Liver (tissue), 9 donors: ENCODE measurements around the gene GLT6D1. TPM values are rescaled to one million over a fixed set of nuclear protein-coding genes. Genes with fewer than 3 reads are reported as not detected.

Experiments used
- DNase-seq: peaks from one replicate; pipeline ENCODE4 v3.0.0-alpha.2; 2017; ENCODE audit warnings: low spot score
- H3K27ac ChIP-seq, 2 donors: one replicate each; pipeline ENCODE4 v1.7.0; 2013; ENCODE audit warnings: inconsistent platforms in 2 of 2, low read length in 2 of 2, control low read depth in 1 of 2, low read depth in 1 of 2, mild to moderate bottlenecking in 1 of 2
- H3K27me3 ChIP-seq, 4 donors: one replicate each; pipeline versions ENCODE4 v1.6.1 to v1.7.0; 2013; ENCODE audit warnings: low read length in 3 of 4, inconsistent platforms in 1 of 4, mild to moderate bottlenecking in 1 of 4, moderate library complexity in 1 of 4; ENCODE audit not compliant: control insufficient read depth in 4 of 4, insufficient read depth in 4 of 4
- H3K36me3 ChIP-seq, 4 donors: one replicate each; pipeline versions ENCODE4 v1.6.1 to v1.7.0; 2013; ENCODE audit warnings: low read length in 3 of 4, mild to moderate bottlenecking in 3 of 4, low read depth in 1 of 4, moderate library complexity in 1 of 4; ENCODE audit not compliant: control insufficient read depth in 4 of 4, insufficient read depth in 3 of 4
- H3K4me1 ChIP-seq, 4 donors: one replicate each; pipeline versions ENCODE4 v1.6.1 to v1.7.0; 2013; ENCODE audit warnings: low read length in 3 of 4, mild to moderate bottlenecking in 3 of 4, moderate library complexity in 1 of 4; ENCODE audit not compliant: control insufficient read depth in 4 of 4, insufficient read depth in 4 of 4
- H3K4me3 ChIP-seq, 3 donors: one replicate each; pipeline versions ENCODE4 v1.6.1 to v1.7.0; 2013; ENCODE audit warnings: low read length in 3 of 3, control low read depth in 1 of 3, low read depth in 1 of 3, mild to moderate bottlenecking in 1 of 3
- H3K9ac ChIP-seq, 2 donors: one replicate each; pipeline ENCODE4 v1.7.0; 2013; ENCODE audit warnings: low read length in 2 of 2, mild to moderate bottlenecking in 2 of 2, moderate library complexity in 2 of 2, control low read depth in 1 of 2, low read depth in 1 of 2
- H3K9me3 ChIP-seq, 4 donors: one replicate each; pipeline versions ENCODE4 v1.6.1 to v1.7.0; 2013; ENCODE audit warnings: low read length in 3 of 4; ENCODE audit not compliant: control insufficient read depth in 4 of 4
- EGR1 ChIP-seq, 2 donors: IDR thresholded peaks; 2 replicates each; pipeline ENCODE4 v1.6.1; 2016 to 2018; ENCODE audit warnings: antibody characterized with exemption in 2 of 2, low read depth in 2 of 2
- FOXA1 ChIP-seq: IDR thresholded peaks from 2 replicates; pipeline ENCODE4 v1.6.1; 2016; ENCODE audit warnings: antibody characterized with exemption
- FOXA2 ChIP-seq: IDR thresholded peaks from 2 replicates; pipeline ENCODE4 v1.6.1; 2016; ENCODE audit warnings: antibody characterized with exemption
- GABPA ChIP-seq, 2 donors: IDR thresholded peaks in 1 of 2; conservative IDR thresholded peaks in 1 of 2; 2 replicates each; pipeline ENCODE4 v1.6.1; 2016; ENCODE audit warnings: antibody characterized with exemption in 2 of 2, mild to moderate bottlenecking in 1 of 2, moderate library complexity in 1 of 2
- HNF4G ChIP-seq: IDR thresholded peaks from 2 replicates; pipeline ENCODE4 v1.6.1; 2016; ENCODE audit warnings: antibody characterized with exemption
- NR2F2 ChIP-seq: IDR thresholded peaks from 2 replicates; pipeline ENCODE4 v1.6.1; 2016; ENCODE audit warnings: antibody characterized with exemption
- RAD21 ChIP-seq, 2 donors: IDR thresholded peaks; 2 replicates each; pipeline ENCODE4 v1.6.1; 2016; ENCODE audit warnings: antibody characterized with exemption in 2 of 2, mild to moderate bottlenecking in 2 of 2
- REST ChIP-seq: IDR thresholded peaks from 2 replicates; pipeline ENCODE4 v1.6.1; 2016; ENCODE audit warnings: antibody characterized with exemption, mild to moderate bottlenecking
- RXRA ChIP-seq, 2 donors: IDR thresholded peaks; 2 replicates each; pipeline ENCODE4 v1.6.1; 2017 to 2018; ENCODE audit warnings: antibody characterized with exemption in 2 of 2, mild to moderate bottlenecking in 1 of 2
- SP1 ChIP-seq: IDR thresholded peaks from 2 replicates; pipeline ENCODE4 v1.6.1; 2018; ENCODE audit warnings: antibody characterized with exemption, mild to moderate bottlenecking
- YY1 ChIP-seq: IDR thresholded peaks from 2 replicates; pipeline ENCODE4 v1.6.1; 2016; ENCODE audit warnings: antibody characterized with exemption, mild to moderate bottlenecking
- WGBS: extraction: QIAGEN DNeasy Blood & Tissue Kit; methylation state at CpG from one replicate; pipeline ENCODE4 v1.1.7; 2013; 5-methylcytosine and 5-hydroxymethylcytosine counted together
- polyA plus RNA-seq, 2 donors: library from polyadenylated mRNA; stranded (reverse) in 1 of 2; unstranded in 1 of 2; fragments of 200-250 nt in 1 of 2; fragments of >200 nt in 1 of 2; fragmentation: Nextera tagmentation in 1 of 2; extraction: Ambion mirVana in 1 of 2; gene quantifications; one replicate each; pipeline versions ENCODE4 v1.2.1 to v1.2.3, GENCODE V29; 2013 to 2015
- total RNA-seq, 2 donors: library from RNA; depleted of rRNA; stranded (reverse); fragments of >200 nt; gene quantifications; one replicate each; pipeline ENCODE4 v1.2.3, GENCODE V29; 2014
- TF ChIP-seq, protein P1 (sequence below): IDR thresholded peaks from 2 replicates; pipeline ENCODE4 v1.6.1; 2016; ENCODE audit warnings: antibody characterized with exemption
- TF ChIP-seq, protein P2 (sequence below): fragments of 150-350 bp; IDR thresholded peaks from 2 replicates; pipeline ENCODE4 v1.5.1; 2017; ENCODE audit warnings: improper control_type of control experiment, low read depth, low read length; ENCODE audit not compliant: missing input control
- TF ChIP-seq, protein P3 (sequence below): IDR thresholded peaks from 2 replicates; pipeline ENCODE4 v1.6.1; 2016; ENCODE audit warnings: antibody characterized with exemption
- TF ChIP-seq, protein P4 (sequence below): IDR thresholded peaks from 2 replicates; pipeline ENCODE4 v1.6.1; 2016; ENCODE audit warnings: antibody characterized with exemption
- donor health status: healthy.
- donor health status: healthy.
- donor health status: healthy.
- donor health status: healthy.
- donor health status: healthy.

The GLT6D1 gene
- total and polyA plus RNA-seq, 4 donors, result not detected

GRCh38 chr9:135616619-135617537 lies 22.5 kb downstream of the GLT6D1 start:
- Histone ChIP-seq H3K27me3 (peaks cover 0 to 3% (median 0%) of the 10 kb centered on the region in 4 donors), H3K36me3 (no peaks in the 10 kb centered on the region), H3K4me3 (no peak overlapping the region), H3K27ac (no peak overlapping the region), H3K4me1 (no peaks in the 10 kb centered on the region), H3K9me3 (no peaks in the 10 kb centered on the region), H3K9ac (no peak overlapping the region)
- no peak for TF ChIP-seq HNF4G
- TF ChIP-seq, protein P1, sequence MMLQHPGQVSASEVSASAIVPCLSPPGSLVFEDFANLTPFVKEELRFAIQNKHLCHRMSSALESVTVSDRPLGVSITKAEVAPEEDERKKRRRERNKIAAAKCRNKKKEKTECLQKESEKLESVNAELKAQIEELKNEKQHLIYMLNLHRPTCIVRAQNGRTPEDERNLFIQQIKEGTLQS, result no peak
- TF ChIP-seq RAD21 (IDR thresholded peaks at IDR 0.05), result no peak
- TF ChIP-seq RXRA (IDR thresholded peaks at IDR 0.05), result no peak
- TF ChIP-seq, protein P2, sequence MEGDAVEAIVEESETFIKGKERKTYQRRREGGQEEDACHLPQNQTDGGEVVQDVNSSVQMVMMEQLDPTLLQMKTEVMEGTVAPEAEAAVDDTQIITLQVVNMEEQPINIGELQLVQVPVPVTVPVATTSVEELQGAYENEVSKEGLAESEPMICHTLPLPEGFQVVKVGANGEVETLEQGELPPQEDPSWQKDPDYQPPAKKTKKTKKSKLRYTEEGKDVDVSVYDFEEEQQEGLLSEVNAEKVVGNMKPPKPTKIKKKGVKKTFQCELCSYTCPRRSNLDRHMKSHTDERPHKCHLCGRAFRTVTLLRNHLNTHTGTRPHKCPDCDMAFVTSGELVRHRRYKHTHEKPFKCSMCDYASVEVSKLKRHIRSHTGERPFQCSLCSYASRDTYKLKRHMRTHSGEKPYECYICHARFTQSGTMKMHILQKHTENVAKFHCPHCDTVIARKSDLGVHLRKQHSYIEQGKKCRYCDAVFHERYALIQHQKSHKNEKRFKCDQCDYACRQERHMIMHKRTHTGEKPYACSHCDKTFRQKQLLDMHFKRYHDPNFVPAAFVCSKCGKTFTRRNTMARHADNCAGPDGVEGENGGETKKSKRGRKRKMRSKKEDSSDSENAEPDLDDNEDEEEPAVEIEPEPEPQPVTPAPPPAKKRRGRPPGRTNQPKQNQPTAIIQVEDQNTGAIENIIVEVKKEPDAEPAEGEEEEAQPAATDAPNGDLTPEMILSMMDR, result no peak
- no peak for TF ChIP-seq GABPA (IDR thresholded peaks at IDR 0.05 in 1 of 2, conservative IDR thresholded peaks at IDR 0.05 in 1 of 2)
- TF ChIP-seq, protein P3, sequence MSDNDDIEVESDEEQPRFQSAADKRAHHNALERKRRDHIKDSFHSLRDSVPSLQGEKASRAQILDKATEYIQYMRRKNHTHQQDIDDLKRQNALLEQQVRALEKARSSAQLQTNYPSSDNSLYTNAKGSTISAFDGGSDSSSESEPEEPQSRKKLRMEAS, result no peak
- TF ChIP-seq EGR1 (IDR thresholded peaks at IDR 0.05; ENCODE audit: low read depth in 2 of 2), result no peak
- no peak for TF ChIP-seq FOXA2
- TF ChIP-seq SP1, result no peak
- no peak for TF ChIP-seq NR2F2
- TF ChIP-seq, protein P4, sequence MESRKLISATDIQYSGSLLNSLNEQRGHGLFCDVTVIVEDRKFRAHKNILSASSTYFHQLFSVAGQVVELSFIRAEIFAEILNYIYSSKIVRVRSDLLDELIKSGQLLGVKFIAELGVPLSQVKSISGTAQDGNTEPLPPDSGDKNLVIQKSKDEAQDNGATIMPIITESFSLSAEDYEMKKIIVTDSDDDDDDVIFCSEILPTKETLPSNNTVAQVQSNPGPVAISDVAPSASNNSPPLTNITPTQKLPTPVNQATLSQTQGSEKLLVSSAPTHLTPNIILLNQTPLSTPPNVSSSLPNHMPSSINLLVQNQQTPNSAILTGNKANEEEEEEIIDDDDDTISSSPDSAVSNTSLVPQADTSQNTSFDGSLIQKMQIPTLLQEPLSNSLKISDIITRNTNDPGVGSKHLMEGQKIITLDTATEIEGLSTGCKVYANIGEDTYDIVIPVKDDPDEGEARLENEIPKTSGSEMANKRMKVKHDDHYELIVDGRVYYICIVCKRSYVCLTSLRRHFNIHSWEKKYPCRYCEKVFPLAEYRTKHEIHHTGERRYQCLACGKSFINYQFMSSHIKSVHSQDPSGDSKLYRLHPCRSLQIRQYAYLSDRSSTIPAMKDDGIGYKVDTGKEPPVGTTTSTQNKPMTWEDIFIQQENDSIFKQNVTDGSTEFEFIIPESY, result no peak
- no peak for TF ChIP-seq FOXA1
- no peak for TF ChIP-seq YY1
- TF ChIP-seq REST, result no peak
- 77% methylated on average over 34 of the region's 34 CpGs for WGBS
- DNase-seq, result no peak
